ENCODE measurements around the gene ABCD1.

DNA sequence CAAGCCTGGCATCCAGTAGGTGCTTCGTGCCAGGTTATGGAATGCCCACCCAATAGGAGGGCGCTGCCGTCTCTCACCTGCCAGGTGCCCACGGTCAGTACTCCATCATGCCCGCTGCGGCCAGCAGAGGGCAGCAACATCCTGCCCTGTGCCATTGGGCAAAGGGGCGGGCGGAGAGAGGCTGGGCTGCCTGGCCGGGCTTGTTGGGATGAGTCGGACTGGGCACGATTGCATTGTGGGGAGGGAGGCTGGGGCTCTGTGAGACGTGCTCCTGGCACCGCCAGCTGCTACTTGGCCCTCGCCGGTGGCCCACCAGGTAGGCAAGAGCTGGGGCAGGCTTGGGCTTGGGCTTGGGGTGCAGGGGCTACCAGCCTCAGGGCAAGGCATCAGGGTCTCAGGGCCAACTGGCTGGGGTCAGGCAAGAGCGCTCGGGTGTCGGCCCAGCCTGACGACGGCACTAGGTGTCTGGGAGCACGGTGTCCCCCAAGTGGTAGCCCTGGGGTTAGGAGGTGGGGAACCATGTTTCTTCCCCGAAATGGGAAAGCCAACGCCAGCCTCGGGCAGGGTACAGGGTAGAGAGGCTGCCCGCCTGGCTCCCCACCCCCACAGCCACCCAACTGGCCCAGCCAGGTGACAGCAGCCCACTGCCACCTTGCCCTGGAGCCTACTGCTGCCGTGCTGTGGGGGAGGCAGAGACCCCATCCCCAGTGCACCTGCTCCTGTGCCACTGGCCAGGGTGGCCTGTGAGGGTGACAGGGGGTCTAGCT, 39.5 kb downstream of the ABCD1 start, which contains the start of gene PLXNB3:
- TF ChIP-seq, protein P1, sequence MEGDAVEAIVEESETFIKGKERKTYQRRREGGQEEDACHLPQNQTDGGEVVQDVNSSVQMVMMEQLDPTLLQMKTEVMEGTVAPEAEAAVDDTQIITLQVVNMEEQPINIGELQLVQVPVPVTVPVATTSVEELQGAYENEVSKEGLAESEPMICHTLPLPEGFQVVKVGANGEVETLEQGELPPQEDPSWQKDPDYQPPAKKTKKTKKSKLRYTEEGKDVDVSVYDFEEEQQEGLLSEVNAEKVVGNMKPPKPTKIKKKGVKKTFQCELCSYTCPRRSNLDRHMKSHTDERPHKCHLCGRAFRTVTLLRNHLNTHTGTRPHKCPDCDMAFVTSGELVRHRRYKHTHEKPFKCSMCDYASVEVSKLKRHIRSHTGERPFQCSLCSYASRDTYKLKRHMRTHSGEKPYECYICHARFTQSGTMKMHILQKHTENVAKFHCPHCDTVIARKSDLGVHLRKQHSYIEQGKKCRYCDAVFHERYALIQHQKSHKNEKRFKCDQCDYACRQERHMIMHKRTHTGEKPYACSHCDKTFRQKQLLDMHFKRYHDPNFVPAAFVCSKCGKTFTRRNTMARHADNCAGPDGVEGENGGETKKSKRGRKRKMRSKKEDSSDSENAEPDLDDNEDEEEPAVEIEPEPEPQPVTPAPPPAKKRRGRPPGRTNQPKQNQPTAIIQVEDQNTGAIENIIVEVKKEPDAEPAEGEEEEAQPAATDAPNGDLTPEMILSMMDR (IDR thresholded peaks at IDR 0.05; ENCODE audit: poor library complexity), result peak; percentile 63
- TF ChIP-seq EZH2 (IDR thresholded peaks at IDR 0.05; ENCODE audit: borderline replicate concordance) (no peak), EZH2phosphoT487 (IDR thresholded peaks at IDR 0.05; ENCODE audit: low read depth, severe bottlenecking, unreplicated experiment) (no peak)

Measured in hepatocyte (in vitro differentiated cells).